ENCODE results near the gene CCR5AS.

The CCR5AS gene

GRCh38 chr3:46375218-46375617 lies 31.6 kb downstream of the CCR5AS start:
- no peak for DNase-seq

GRCh38 chr3:46374755-46375154 lies 32.1 kb downstream of the CCR5AS start:
- DNase-seq, result no peak

DNA sequence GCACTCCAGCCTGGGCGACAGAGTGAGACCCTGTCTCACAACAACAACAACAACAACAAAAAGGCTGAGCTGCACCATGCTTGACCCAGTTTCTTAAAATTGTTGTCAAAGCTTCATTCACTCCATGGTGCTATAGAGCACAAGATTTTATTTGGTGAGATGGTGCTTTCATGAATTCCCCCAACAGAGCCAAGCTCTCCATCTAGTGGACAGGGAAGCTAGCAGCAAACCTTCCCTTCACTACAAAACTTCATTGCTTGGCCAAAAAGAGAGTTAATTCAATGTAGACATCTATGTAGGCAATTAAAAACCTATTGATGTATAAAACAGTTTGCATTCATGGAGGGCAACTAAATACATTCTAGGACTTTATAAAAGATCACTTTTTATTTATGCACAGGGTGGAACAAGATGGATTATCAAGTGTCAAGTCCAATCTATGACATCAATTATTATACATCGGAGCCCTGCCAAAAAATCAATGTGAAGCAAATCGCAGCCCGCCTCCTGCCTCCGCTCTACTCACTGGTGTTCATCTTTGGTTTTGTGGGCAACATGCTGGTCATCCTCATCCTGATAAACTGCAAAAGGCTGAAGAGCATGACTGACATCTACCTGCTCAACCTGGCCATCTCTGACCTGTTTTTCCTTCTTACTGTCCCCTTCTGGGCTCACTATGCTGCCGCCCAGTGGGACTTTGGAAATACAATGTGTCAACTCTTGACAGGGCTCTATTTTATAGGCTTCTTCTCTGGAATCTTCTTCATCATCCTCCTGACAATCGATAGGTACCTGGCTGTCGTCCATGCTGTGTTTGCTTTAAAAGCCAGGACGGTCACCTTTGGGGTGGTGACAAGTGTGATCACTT lies 34.1 kb downstream of the CCR5AS start:
- no peak for DNase-seq

GRCh38 chr3:46371519-46372340 lies 35.1 kb downstream of the CCR5AS start:
- DNase-seq, result no peak

DNA sequence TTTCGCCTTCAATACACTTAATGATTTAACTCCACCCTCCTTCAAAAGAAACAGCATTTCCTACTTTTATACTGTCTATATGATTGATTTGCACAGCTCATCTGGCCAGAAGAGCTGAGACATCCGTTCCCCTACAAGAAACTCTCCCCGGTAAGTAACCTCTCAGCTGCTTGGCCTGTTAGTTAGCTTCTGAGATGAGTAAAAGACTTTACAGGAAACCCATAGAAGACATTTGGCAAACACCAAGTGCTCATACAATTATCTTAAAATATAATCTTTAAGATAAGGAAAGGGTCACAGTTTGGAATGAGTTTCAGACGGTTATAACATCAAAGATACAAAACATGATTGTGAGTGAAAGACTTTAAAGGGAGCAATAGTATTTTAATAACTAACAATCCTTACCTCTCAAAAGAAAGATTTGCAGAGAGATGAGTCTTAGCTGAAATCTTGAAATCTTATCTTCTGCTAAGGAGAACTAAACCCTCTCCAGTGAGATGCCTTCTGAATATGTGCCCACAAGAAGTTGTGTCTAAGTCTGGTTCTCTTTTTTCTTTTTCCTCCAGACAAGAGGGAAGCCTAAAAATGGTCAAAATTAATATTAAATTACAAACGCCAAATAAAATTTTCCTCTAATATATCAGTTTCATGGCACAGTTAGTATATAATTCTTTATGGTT lies 35.9 kb downstream of the CCR5AS start, which contains the start of gene CCR5:
Gene CCR5 (plus strand): TSS at position 108 of the 680 bp plus-strand sequence. CDS start 1,957 bp downstream, outside the sequence.
- DNase-seq, result no peak

GRCh38 chr3:46369675-46370132 lies 37.2 kb downstream of the CCR5AS start:
- peak; percentile 54 for DNase-seq

DNA sequence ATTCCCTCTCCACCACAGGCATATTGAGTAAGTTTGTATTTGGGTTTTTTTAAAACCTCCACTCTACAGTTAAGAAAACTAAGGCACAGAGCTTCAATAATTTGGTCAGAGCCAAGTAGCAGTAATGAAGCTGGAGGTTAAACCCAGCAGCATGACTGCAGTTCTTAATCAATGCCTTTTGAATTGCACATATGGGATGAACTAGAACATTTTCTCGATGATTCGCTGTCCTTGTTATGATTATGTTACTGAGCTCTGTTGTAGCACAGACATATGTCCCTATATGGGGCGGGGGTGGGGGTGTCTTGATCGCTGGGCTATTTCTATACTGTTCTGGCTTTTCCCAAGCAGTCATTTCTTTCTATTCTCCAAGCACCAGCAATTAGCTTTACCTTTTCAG lies 37.7 kb downstream of the CCR5AS start:
- no peak for DNase-seq

GRCh38 chr3:46368569-46368968 lies 38.3 kb downstream of the CCR5AS start:
- DNase-seq, result peak; percentile 40

DNA sequence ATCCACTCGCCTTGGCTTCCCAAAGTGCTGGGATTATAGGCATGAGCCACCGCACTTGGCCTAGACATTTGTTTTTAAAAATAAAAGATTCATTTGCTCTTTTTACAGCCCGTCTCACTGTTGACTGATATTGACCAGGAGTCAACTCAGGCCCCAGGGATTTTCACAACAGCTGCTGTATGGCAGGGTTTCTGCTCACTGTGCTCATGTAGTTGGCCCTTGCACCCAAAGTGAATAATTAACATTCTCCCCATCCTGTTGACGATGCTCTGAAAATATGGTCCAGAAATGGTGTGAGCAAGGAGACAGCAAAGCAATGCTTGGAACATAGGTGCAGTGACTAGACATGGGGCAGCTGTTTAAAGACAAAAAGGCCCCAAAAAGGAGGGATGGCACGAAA lies 39.1 kb downstream of the CCR5AS start:
- DNase-seq, result no peak

DNA sequence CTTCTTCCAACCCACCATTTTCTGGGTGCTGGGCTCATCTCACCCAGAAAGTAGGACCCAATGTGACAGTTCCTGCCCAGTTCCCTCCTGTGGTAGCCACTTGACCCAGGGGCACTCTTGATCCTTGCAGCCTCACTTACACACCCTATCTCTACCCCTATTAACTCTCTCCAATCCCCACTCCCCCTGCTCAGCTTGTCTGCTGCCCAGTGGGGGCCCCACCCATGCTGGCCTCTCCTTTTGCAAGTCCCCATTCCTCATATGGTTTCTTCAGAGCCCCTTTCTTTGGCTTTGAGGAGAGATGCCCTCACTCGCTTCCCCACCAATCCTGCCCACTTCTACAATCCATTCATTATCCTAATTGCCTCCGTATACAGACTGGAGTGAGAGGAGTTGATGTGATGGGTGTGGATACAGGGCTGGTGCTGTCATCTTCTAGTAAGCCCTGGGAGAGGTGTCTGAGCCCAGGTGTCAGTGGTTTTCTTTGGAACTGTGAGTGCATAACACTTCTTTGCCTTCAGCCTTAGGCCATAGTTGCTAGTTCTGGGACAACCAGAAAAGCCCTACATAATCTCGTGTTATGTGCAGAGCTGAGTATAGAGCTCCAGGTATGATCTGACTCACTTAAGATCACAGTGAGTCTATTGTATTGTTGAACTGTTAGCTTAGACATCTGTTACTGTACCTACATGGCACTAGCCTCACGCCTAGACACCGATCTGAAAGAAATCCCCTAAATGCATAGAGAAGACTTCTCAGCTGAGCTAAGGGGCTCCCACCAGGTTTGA lies 40.9 kb downstream of the CCR5AS start:
- no peak for DNase-seq

- no peak for DNase-seq
These were observed 41.8 kb downstream of the CCR5AS start for GRCh38 chr3:46365041-46365440.

GRCh38 chr3:46361408-46362283 lies 45.2 kb downstream of the CCR5AS start:
- no peak for DNase-seq

DNA sequence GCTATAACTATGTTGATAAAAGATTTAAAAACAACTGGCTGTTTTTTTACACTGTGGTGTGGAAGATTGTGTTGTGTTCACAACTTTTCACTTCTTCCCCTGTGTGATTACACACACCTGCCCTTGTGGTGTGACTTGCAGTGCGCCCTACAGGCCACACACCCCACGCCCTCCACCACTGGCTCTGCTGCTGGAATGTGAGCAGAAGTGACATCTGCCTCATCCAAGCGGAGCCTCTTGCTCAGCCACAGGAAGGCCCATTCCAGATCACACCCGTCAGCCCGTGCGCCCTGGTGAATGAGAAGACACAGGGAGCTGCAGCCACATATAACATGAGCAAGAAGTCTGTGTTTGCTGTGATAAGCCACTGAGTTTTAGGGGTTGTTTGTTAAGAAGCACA lies 46.0 kb downstream of the CCR5AS start:
- no peak for DNase-seq

- DNase-seq, result no peak
These were observed 47.0 kb downstream of the CCR5AS start for GRCh38 chr3:46359733-46360493.

- DNase-seq, result no peak
These were observed 48.4 kb downstream of the CCR5AS start for GRCh38 chr3:46358466-46358865.

- DNase-seq, result no peak
These were observed 50.0 kb downstream of the CCR5AS start for GRCh38 chr3:46356909-46357308.

- no peak for DNase-seq
These were observed 50.6 kb downstream of the CCR5AS start for GRCh38 chr3:46356276-46356675.

DNA sequence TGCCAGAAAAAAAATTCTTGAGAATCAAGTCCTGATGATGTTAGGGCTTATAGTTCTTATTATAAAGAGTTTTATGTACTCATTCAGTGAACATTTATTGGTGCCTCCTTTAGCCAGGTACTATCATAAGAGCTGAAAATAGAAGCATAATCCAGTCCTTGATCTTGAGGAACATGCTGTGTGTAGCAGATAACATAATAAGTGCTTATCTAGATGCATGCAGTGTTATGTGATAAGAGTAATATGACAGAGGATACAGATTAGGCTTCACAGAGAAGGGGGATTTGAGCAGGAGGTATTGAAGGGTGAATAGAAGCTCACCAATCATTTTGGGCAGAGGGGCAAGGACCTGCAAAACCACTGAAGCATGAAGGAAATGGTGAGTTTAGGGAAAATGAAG lies 51.9 kb downstream of the CCR5AS start:
- DNase-seq, result no peak

DNA sequence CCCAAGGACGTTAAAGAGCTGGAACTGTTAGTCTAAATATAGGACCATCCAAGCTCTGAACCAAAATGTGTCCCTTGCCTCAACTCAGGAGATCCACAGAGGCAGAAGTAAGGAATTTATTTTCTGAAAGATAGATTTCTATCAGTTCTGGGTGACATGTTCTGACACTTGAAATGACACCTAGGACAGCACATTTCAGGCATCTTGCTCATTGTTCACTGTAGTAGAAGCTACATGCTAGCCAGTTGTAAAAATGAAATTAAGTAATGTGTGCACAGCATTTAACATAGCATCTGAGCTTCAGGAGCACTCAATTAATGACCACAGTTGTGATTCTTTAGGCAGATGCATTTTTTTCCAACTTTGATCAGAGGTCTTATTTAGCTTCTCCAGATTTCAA lies 52.4 kb downstream of the CCR5AS start:
- no peak for DNase-seq

DNA sequence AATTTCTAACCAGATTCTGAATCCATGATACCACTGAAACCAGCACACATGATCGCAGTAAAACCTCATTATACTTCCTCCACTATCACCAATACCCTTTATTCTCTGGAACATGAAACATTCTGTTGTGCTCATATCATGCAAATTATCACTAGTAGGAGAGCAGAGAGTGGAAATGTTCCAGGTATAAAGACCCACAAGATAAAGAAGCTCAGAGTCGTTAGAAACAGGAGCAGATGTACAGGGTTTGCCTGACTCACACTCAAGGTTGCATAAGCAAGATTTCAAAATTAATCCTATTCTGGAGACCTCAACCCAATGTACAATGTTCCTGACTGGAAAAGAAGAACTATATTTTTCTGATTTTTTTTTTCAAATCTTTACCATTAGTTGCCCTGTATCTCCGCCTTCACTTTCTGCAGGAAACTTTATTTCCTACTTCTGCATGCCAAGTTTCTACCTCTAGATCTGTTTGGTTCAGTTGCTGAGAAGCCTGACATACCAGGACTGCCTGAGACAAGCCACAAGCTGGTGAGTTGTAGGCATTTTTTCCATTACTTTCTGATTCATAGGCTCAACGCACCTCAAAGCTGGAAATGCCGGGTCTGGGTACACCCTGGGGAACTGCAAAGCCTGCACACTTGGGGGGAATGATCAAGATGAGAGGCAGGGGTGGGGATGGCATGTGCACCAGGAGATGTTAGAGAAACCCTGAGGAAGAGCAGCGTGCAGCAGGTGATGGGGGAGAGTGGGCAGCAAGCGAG lies 53.0 kb downstream of the CCR5AS start, which contains the start of gene CCR2:
Gene CCR2 (plus strand): TSS at position 465 of the 764 bp plus-strand sequence. CDS start 3,417 bp downstream, outside the sequence.
- DNase-seq, result no peak
